H1 (cell line): Measurements from ENCODE around the gene GBP4.

ENCODE experiments used
- CBX5 ChIP-seq: fragments of 300-800, 300-1000 bp; sonication (generic); IDR thresholded peaks from 2 replicates; pipeline ENCODE4 v1.7.1; 2016; ENCODE audit warnings: antibody characterized with exemption, low read length, low read depth
- EZH2 ChIP-seq: fragments of 200-600 bp; sonication (generic); IDR thresholded peaks from 2 replicates; pipeline ENCODE4 v1.7.1; 2012; ENCODE audit warnings: low read depth, mild to moderate bottlenecking, moderate library complexity, low read length, inconsistent platforms; ENCODE audit not compliant: severe bottlenecking
- POLR2A ChIP-seq, 2 experiments: IDR thresholded peaks; 1 replicate in 1 of 2; 2 replicates in 1 of 2; pipeline ENCODE4 v1.6.1; 2011; ENCODE audit warnings: low read depth in 2 of 2, low read length in 2 of 2, mild to moderate bottlenecking in 2 of 2; ENCODE audit errors: control extremely low read depth in 1 of 2
- POLR2AphosphoS5 ChIP-seq: IDR thresholded peaks from 2 replicates; pipeline ENCODE4 v1.6.1; 2011; ENCODE audit warnings: low read depth, low read length
- TEAD4 ChIP-seq: IDR thresholded peaks from 2 replicates; pipeline ENCODE4 v1.6.1; 2012; ENCODE audit warnings: low read depth, low read length, inconsistent platforms, mixed read lengths
- YY1 ChIP-seq: IDR thresholded peaks from 2 replicates; pipeline ENCODE4 v1.6.1; 2011; ENCODE audit warnings: low read depth, mild to moderate bottlenecking, low read length
- TF ChIP-seq, protein P1 (sequence below): IDR thresholded peaks from 2 replicates; pipeline ENCODE4 v1.6.1; 2012; ENCODE audit warnings: inconsistent platforms
- TF ChIP-seq, protein P2 (sequence below), 3 experiments: IDR thresholded peaks; 1 replicate in 2 of 3; 2 replicates in 1 of 3; pipeline versions ENCODE4 v1.5.1 to v1.6.1; 2011; ENCODE audit warnings: low read length in 3 of 3, mild to moderate bottlenecking in 3 of 3, inconsistent platforms in 2 of 3, low read depth in 1 of 3, moderate library complexity in 1 of 3; ENCODE audit not compliant: insufficient read depth in 1 of 3; ENCODE audit errors: control extremely low read depth in 1 of 3

DNA sequence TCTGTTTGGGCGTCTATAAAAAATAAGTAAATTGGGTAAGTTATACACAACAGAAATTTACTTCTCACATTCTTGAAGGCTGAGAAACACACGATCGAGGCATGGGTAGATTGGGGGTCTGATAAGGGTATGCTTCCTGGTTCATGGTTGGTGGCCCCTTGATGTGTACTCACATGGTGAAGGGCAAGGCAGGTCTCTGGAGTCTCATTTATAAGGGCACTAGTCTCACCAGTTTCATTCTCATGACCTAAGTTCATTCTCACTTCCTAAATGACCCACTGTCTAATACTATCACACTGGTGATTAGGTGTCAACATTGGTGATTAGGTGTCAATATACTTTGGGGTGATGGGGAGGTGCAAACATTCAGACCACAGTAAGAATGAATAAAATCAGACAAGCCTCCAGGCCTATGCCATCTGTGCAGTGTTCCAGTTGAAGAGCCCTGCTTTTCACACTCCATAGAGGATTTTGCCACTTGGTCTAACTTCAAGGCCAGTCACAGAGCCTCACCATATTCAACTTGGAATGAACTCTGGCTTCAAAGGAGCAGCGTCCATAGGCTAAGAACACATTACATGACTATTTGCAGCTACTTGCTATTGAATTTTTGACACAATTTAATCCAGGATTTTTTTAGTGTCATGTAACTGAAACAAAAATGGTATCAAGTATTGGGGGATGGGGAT is 2.5 kb upstream of the GBP4 start:
- no peak for TF ChIP-seq YY1
- no peak for TF ChIP-seq EZH2
- TF ChIP-seq, protein P1, sequence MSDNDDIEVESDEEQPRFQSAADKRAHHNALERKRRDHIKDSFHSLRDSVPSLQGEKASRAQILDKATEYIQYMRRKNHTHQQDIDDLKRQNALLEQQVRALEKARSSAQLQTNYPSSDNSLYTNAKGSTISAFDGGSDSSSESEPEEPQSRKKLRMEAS, result no peak
- no peak for TF ChIP-seq TEAD4
- TF ChIP-seq, protein P2, sequence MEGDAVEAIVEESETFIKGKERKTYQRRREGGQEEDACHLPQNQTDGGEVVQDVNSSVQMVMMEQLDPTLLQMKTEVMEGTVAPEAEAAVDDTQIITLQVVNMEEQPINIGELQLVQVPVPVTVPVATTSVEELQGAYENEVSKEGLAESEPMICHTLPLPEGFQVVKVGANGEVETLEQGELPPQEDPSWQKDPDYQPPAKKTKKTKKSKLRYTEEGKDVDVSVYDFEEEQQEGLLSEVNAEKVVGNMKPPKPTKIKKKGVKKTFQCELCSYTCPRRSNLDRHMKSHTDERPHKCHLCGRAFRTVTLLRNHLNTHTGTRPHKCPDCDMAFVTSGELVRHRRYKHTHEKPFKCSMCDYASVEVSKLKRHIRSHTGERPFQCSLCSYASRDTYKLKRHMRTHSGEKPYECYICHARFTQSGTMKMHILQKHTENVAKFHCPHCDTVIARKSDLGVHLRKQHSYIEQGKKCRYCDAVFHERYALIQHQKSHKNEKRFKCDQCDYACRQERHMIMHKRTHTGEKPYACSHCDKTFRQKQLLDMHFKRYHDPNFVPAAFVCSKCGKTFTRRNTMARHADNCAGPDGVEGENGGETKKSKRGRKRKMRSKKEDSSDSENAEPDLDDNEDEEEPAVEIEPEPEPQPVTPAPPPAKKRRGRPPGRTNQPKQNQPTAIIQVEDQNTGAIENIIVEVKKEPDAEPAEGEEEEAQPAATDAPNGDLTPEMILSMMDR (IDR thresholded peaks at IDR 0.05; ENCODE audit: control extremely low read depth in 1 of 3, insufficient read depth in 1 of 3, low read depth in 1 of 3, low read length in 3 of 3), result no peak
- TF ChIP-seq POLR2A (IDR thresholded peaks at IDR 0.05; ENCODE audit: control extremely low read depth in 1 of 2, low read depth in 2 of 2, low read length in 2 of 2), result no peak
- TF ChIP-seq POLR2AphosphoS5, result no peak
- TF ChIP-seq CBX5, result no peak
